KMS-11 (cell line): ENCODE results near the gene MIXL1.
A peak's percentile ranks its signal among the peaks of the same experiment; 100 is the strongest.

Experiments
- H2AFZ ChIP-seq: fragments of 200-600 bp; sonication (generic); 2 replicates; pipeline ENCODE4 v1.6.1; 2016; ENCODE audit warnings: antibody characterized with exemption, mixed run types, low read depth
- H3K27ac ChIP-seq: fragments of 200-600 bp; sonication (generic); 2 replicates; pipeline ENCODE4 v1.6.1; 2016; ENCODE audit warnings: mild to moderate bottlenecking, mixed run types
- H3K27me3 ChIP-seq: fragments of 200-600 bp; sonication (generic); 2 replicates; pipeline ENCODE4 v1.6.1; 2017; ENCODE audit warnings: mild to moderate bottlenecking, low read depth, mixed run types, moderate library complexity; ENCODE audit not compliant: insufficient read depth
- H3K36me3 ChIP-seq: fragments of 200-600 bp; sonication (generic); 2 replicates; pipeline ENCODE4 v1.6.1; 2017; ENCODE audit warnings: mild to moderate bottlenecking, mixed run types; ENCODE audit not compliant: insufficient read depth
- H3K4me1 ChIP-seq: fragments of 200-600 bp; sonication (generic); 2 replicates; pipeline ENCODE4 v1.6.1; 2016; ENCODE audit warnings: mild to moderate bottlenecking, low read depth, mixed run types; ENCODE audit not compliant: poor library complexity, severe bottlenecking
- H3K4me2 ChIP-seq: fragments of 200-600 bp; sonication (generic); 2 replicates; pipeline ENCODE4 v1.7.0; 2016; ENCODE audit warnings: mild to moderate bottlenecking, mixed run types
- H3K4me3 ChIP-seq: fragments of 200-600 bp; sonication (generic); IDR thresholded peaks from 2 replicates; pipeline ENCODE4 v1.6.1; 2017; ENCODE audit warnings: low read depth, low read length, mixed read lengths; ENCODE audit not compliant: insufficient read depth
- H3K79me2 ChIP-seq: fragments of 200-600 bp; sonication (generic); 2 replicates; pipeline ENCODE4 v1.6.1; 2016; ENCODE audit warnings: low read depth, mixed run types; ENCODE audit not compliant: insufficient read depth
- H3K9ac ChIP-seq: fragments of 200-600 bp; sonication (generic); 2 replicates; pipeline ENCODE4 v1.6.1; 2016; ENCODE audit warnings: mild to moderate bottlenecking, mixed run types
- H4K20me1 ChIP-seq: fragments of 200-600 bp; sonication (generic); 2 replicates; pipeline ENCODE4 v1.6.1; 2016; ENCODE audit warnings: mild to moderate bottlenecking, mixed run types; ENCODE audit not compliant: insufficient read depth
- CTCF ChIP-seq: fragments of 200-600 bp; sonication (generic); conservative IDR thresholded peaks from 2 replicates; pipeline ENCODE4 v1.6.1; 2017; ENCODE audit warnings: low read depth, mild to moderate bottlenecking, antibody characterized with exemption, low read length, moderate library complexity, mixed read lengths

The MIXL1 gene

GRCh38 chr1:226186124-226187018 lies 37.1 kb upstream of the MIXL1 start, which contains the start of gene ACBD3:
ACBD3 (minus strand) TSS chr1:226186741; CDS start chr1:226186675, 66 bp downstream.
- peak within 1 kb of the TSS; percentile 67 for H3K27ac ChIP-seq
- no peaks in the 10 kb centered on the region for H3K27me3 ChIP-seq
- H4K20me1 ChIP-seq: peaks cover 9% of the 10 kb centered on the region; the same call in 1 of the 2 replicates
- H2AFZ ChIP-seq: peak within 1 kb of the TSS; percentile 95
- 0 out of 2 replicates have a peak, but pooled peaks cover 6% of the 10 kb centered on the region for H3K36me3 ChIP-seq
- peaks cover 54% of the 10 kb centered on the region for H3K79me2 ChIP-seq
- TF ChIP-seq CTCF: no peak; the same call in 1 of the 2 replicates
- peak within 1 kb of the TSS; percentile 88 for H3K4me3 ChIP-seq
- H3K4me2 ChIP-seq: peak within 1 kb of the TSS; percentile 88
- H3K4me1 ChIP-seq: peaks cover 41% of the 10 kb centered on the region
- H3K9ac ChIP-seq: peak within 1 kb of the TSS; percentile 75

GRCh38 chr1:226187019-226187322 lies 36.5 kb upstream of the MIXL1 start:
- Histone ChIP-seq H3K4me2 (peak overlapping the region; percentile 88), H3K4me1 (peaks cover 37% of the 10 kb centered on the region), H3K36me3 (0 out of 2 replicates have a peak, but pooled peaks cover 6% of the 10 kb centered on the region), H3K27ac (peak overlapping the region; percentile 67), H3K27me3 (no peaks in the 10 kb centered on the region), H3K79me2 (peaks cover 48% of the 10 kb centered on the region), H4K20me1 (peaks cover 9% of the 10 kb centered on the region; the same call in 1 of the 2 replicates), H2AFZ (peak overlapping the region; percentile 95), H3K4me3 (peak overlapping the region; percentile 88), H3K9ac (peak overlapping the region; percentile 75)
- no peak for TF ChIP-seq CTCF

GRCh38 chr1:226187380-226187779 lies 36.1 kb upstream of the MIXL1 start:
- peaks cover 44% of the 10 kb centered on the region for H3K79me2 ChIP-seq
- 0 out of 2 replicates have a peak, but pooled peaks cover 6% of the 10 kb centered on the region for H3K36me3 ChIP-seq
- no peak overlapping the region; the same call in 1 of the 2 replicates for H3K9ac ChIP-seq
- H4K20me1 ChIP-seq: peaks cover 9% of the 10 kb centered on the region; the same call in 1 of the 2 replicates
- peak overlapping the region; percentile 95 for H2AFZ ChIP-seq
- peak overlapping the region; percentile 88 for H3K4me2 ChIP-seq
- no peak overlapping the region for H3K27ac ChIP-seq
- H3K4me1 ChIP-seq: peaks cover 33% of the 10 kb centered on the region
- peak overlapping the region; percentile 88 for H3K4me3 ChIP-seq
- no peak for TF ChIP-seq CTCF
- no peaks in the 10 kb centered on the region for H3K27me3 ChIP-seq

GRCh38 chr1:226195144-226195543 lies 28.3 kb upstream of the MIXL1 start:
- no peak for TF ChIP-seq CTCF
- Histone ChIP-seq H3K4me3 (no peak overlapping the region), H3K36me3 (no peaks in the 10 kb centered on the region), H3K79me2 (no peaks in the 10 kb centered on the region), H3K4me2 (no peak overlapping the region), H3K9ac (no peak overlapping the region), H3K27me3 (no peaks in the 10 kb centered on the region), H3K4me1 (peaks cover 12% of the 10 kb centered on the region), H2AFZ (peak overlapping the region; percentile 20; the same call in 1 of the 2 replicates), H4K20me1 (no peaks in the 10 kb centered on the region), H3K27ac (no peak overlapping the region)
